Measurements from ENCODE around the gene MAST1. TPM values are rescaled to one million over a fixed set of nuclear protein-coding genes. Genes with fewer than 3 reads are reported as not detected.
"Not testable (repeated sequence)": the region's sequence is repeated elsewhere in the genome, so short reads cannot be mapped to it uniquely, and the experiment has no call there.

MAST1 gene
- total RNA-seq, 5 donors from 2014 or later (not counting 1 experiment from before 2014, with no cell fraction given), result 0.29 to 0.75 (median 0.43) TPM

- H3K4me1 ChIP-seq (ENCODE audit: control insufficient read depth in 1 of 2, extremely low read depth in 1 of 2, insufficient read depth in 2 of 2, low read length in 2 of 2), result peaks cover 5 to 33% of the 10 kb centered on the region in 2 experiments
- peak overlapping the region in 1 of 2 donors; percentile 64 for H3K4me3 ChIP-seq (ENCODE audit: control insufficient read depth in 1 of 2, extremely low read depth in 1 of 2, low read length in 1 of 2)
- peaks cover 0 to 8% of the 10 kb centered on the region in 2 experiments for H3K27me3 ChIP-seq (replicated peaks in 1 of 2; ENCODE audit: control insufficient read depth in 2 of 2, extremely low read depth in 1 of 2, insufficient read depth in 2 of 2, low read length in 1 of 2)
- DNase-seq (no peak), ATAC-seq (replicated peaks in 1 of 4) (peak in 2 of 4 experiments; percentile 12 to 27)
- Mint-ChIP-seq H3K36me3 (peaks cover 1% of the 10 kb centered on the region), H3K4me1 (peaks cover 25 to 35% (median 28%) of the 10 kb centered on the region in 3 donors), H3K27ac (peak overlapping the region; percentile 19 to 28), H3K9me3 (no peaks in the 10 kb centered on the region), H3K27me3 (peaks cover 0 to 2% of the 10 kb centered on the region in 2 donors), H3K4me3 (peak overlapping the region; percentile 43 to 80 (median 55))
- ChIA-PET CTCF (interaction anchor here in 1 of 2 donors (1.0 to 1.6 kb wide), 7 partner anchors 10 to 80 kb away, joined by 4 to 19 read pairs (median 5); partner anchors contain the start of genes CALR, FARSA and SYCE2), POLR2A (interaction anchor here in 1 of 2 donors (0.5 kb wide), 1 partner anchor 33 kb away, joined by 5 read pairs; no protein-coding TSS in a partner anchor)
- no peaks in the 10 kb centered on the region for H3K9me3 ChIP-seq
- WGBS (ENCODE audit: insufficient coverage), result 11% methylated on average over 43 of the region's 53 CpGs
- H3K36me3 ChIP-seq (ENCODE audit: control insufficient read depth in 2 of 2, extremely low read depth in 1 of 2, insufficient read depth in 1 of 2, low read length in 1 of 2), result no peaks in the 10 kb centered on the region
- H3K27ac ChIP-seq (ENCODE audit: low read length), result no peak overlapping the region
Measured at GRCh38 chr19:12885749-12886650, 47.7 kb downstream of the MAST1 start.

- H3K36me3 Mint-ChIP-seq, result peaks cover 3% of the 10 kb centered on the region
Measured at GRCh38 chr19:12886651-12886968, 48.3 kb downstream of the MAST1 start.

GRCh38 chr19:12886969-12887747, 48.8 kb downstream of the MAST1 start, which contains the start of gene KLF1:
Gene KLF1, minus strand, starts transcription at chr19:12887201. Its CDS starts 61 bp downstream, at chr19:12887140.
- peak within 1 kb of the TSS in 1 of 2 donors; percentile 64 for H3K4me3 ChIP-seq (ENCODE audit: control insufficient read depth in 1 of 2, extremely low read depth in 1 of 2, low read length in 1 of 2)
- no peak for DNase-seq
- Mint-ChIP-seq H3K9me3 (no peaks in the 10 kb centered on the region), H3K27me3 (peaks cover 0 to 2% of the 10 kb centered on the region in 2 donors), H3K4me1 (peaks cover 33 to 42% (median 36%) of the 10 kb centered on the region in 3 donors), H3K27ac (peak within 1 kb of the TSS; percentile 19 to 28), H3K4me3 (peak within 1 kb of the TSS; percentile 43 to 73 (median 55)), H3K36me3 (peaks cover 3% of the 10 kb centered on the region)
- WGBS (ENCODE audit: insufficient coverage), result 91% methylated on average over 12 of the region's 17 CpGs
- H3K4me1 ChIP-seq (ENCODE audit: control insufficient read depth in 1 of 2, extremely low read depth in 1 of 2, insufficient read depth in 2 of 2, low read length in 2 of 2), result peaks cover 10 to 37% of the 10 kb centered on the region in 2 experiments
- H3K27ac ChIP-seq (ENCODE audit: low read length), result no peak within 1 kb of the TSS
- ChIA-PET CTCF (no interaction called here), POLR2A (no interaction called here)
- no peaks in the 10 kb centered on the region for H3K36me3 ChIP-seq (ENCODE audit: control insufficient read depth in 2 of 2, extremely low read depth in 1 of 2, insufficient read depth in 1 of 2, low read length in 1 of 2)
- H3K27me3 ChIP-seq (replicated peaks in 1 of 2; ENCODE audit: control insufficient read depth in 2 of 2, extremely low read depth in 1 of 2, insufficient read depth in 2 of 2, low read length in 1 of 2), result peaks cover 0 to 8% of the 10 kb centered on the region in 2 experiments
- no peak for ATAC-seq (replicated peaks in 1 of 4)
- H3K9me3 ChIP-seq, result no peaks in the 10 kb centered on the region

More at GRCh38 chr19:12886651-12886968, 48.3 kb downstream of the MAST1 start:
- Mint-ChIP-seq H3K4me1 (peaks cover 29 to 37% (median 34%) of the 10 kb centered on the region in 3 donors), H3K27ac (peak overlapping the region; percentile 19 to 28), H3K9me3 (no peaks in the 10 kb centered on the region), H3K27me3 (peaks cover 0 to 2% of the 10 kb centered on the region in 2 donors), H3K4me3 (peak overlapping the region; percentile 43 to 73 (median 55))
- 93% methylated on average over 3 of the region's 5 CpGs for WGBS (ENCODE audit: insufficient coverage)
- ATAC-seq (replicated peaks in 1 of 4) (no peak), DNase-seq (no peak)
- Histone ChIP-seq H3K4me1 (ENCODE audit: control insufficient read depth in 1 of 2, extremely low read depth in 1 of 2, insufficient read depth in 2 of 2, low read length in 2 of 2) (peaks cover 6 to 35% of the 10 kb centered on the region in 2 experiments), H3K27me3 (replicated peaks in 1 of 2; ENCODE audit: control insufficient read depth in 2 of 2, extremely low read depth in 1 of 2, insufficient read depth in 2 of 2, low read length in 1 of 2) (peaks cover 0 to 8% of the 10 kb centered on the region in 2 experiments), H3K27ac (ENCODE audit: low read length) (no peak overlapping the region), H3K36me3 (ENCODE audit: control insufficient read depth in 2 of 2, extremely low read depth in 1 of 2, insufficient read depth in 1 of 2, low read length in 1 of 2) (no peaks in the 10 kb centered on the region), H3K4me3 (ENCODE audit: control insufficient read depth in 1 of 2, extremely low read depth in 1 of 2, low read length in 1 of 2) (no peak overlapping the region), H3K9me3 (no peaks in the 10 kb centered on the region)
- ChIA-PET CTCF (no interaction called here), POLR2A (no interaction called here)

- peaks cover 0 to 8% of the 10 kb centered on the region in 2 experiments for H3K27me3 ChIP-seq (replicated peaks in 1 of 2; ENCODE audit: control insufficient read depth in 2 of 2, extremely low read depth in 1 of 2, insufficient read depth in 2 of 2, low read length in 1 of 2)
- Mint-ChIP-seq H3K36me3 (peaks cover 3% of the 10 kb centered on the region), H3K27ac (no peak overlapping the region), H3K9me3 (no peaks in the 10 kb centered on the region), H3K27me3 (no peaks in the 10 kb centered on the region), H3K4me1 (peaks cover 33 to 40% (median 36%) of the 10 kb centered on the region in 3 donors), H3K4me3 (no peak overlapping the region)
- no peaks in the 10 kb centered on the region for H3K9me3 ChIP-seq
- H3K4me1 ChIP-seq (ENCODE audit: control insufficient read depth in 1 of 2, extremely low read depth in 1 of 2, insufficient read depth in 2 of 2, low read length in 2 of 2), result peaks cover 10 to 39% of the 10 kb centered on the region in 2 experiments
- H3K4me3 ChIP-seq (ENCODE audit: control insufficient read depth in 1 of 2, extremely low read depth in 1 of 2, low read length in 1 of 2), result no peak overlapping the region
- ATAC-seq (replicated peaks in 1 of 4) (no peak), DNase-seq (no peak)
- H3K27ac ChIP-seq (ENCODE audit: low read length), result no peak overlapping the region
- ChIA-PET CTCF (interaction anchor here in 1 of 2 donors (0.7 kb wide), 1 partner anchor 22 kb away, joined by 5 read pairs; no protein-coding TSS in a partner anchor), POLR2A (interaction anchor here in 1 of 2 donors (0.6 kb wide), 1 partner anchor 299 kb away, joined by 6 read pairs; no protein-coding TSS in a partner anchor)
- H3K36me3 ChIP-seq (ENCODE audit: control insufficient read depth in 2 of 2, extremely low read depth in 1 of 2, insufficient read depth in 1 of 2, low read length in 1 of 2), result peaks cover 0 to 1% of the 10 kb centered on the region in 2 donors
- 75% methylated on average over 2 of the region's 5 CpGs for WGBS (ENCODE audit: insufficient coverage)
Measured at GRCh38 chr19:12888006-12888603, 49.8 kb downstream of the MAST1 start.

GRCh38 chr19:12890299-12890786, 52.0 kb downstream of the MAST1 start:
- not testable (repeated sequence) for DNase-seq; H3K27me3 ChIP-seq (replicated peaks in 1 of 2; ENCODE audit: control insufficient read depth in 2 of 2, extremely low read depth in 1 of 2, insufficient read depth in 2 of 2, low read length in 1 of 2); ATAC-seq (replicated peaks in 1 of 4); H3K27me3 Mint-ChIP-seq; H3K9me3 ChIP-seq; H3K9me3 Mint-ChIP-seq
- H3K27ac Mint-ChIP-seq, result peak overlapping the region; percentile 92 to 94
- peak overlapping the region; percentile 95 to 99 (median 97) for H3K4me3 Mint-ChIP-seq
- 21% methylated on average over 7 of the region's 10 CpGs for WGBS (ENCODE audit: insufficient coverage)
- CTCF ChIA-PET, result interaction anchor here (0.5 to 1.5 kb wide), 10 partner anchors 29 to 1895 kb away, joined by 3 to 8 read pairs (median 3); partner anchors contain the start of genes CALR (in 1 of the 2), FARSA (in 1 of the 2) and SYCE2 (in 1 of the 2)
- Histone ChIP-seq H3K27ac (ENCODE audit: low read length) (peak overlapping the region; percentile 63), H3K4me3 (ENCODE audit: control insufficient read depth in 1 of 2, extremely low read depth in 1 of 2, low read length in 1 of 2) (peak overlapping the region; percentile 74 to 82), H3K4me1 (ENCODE audit: control insufficient read depth in 1 of 2, extremely low read depth in 1 of 2, insufficient read depth in 2 of 2, low read length in 2 of 2) (peaks cover 10 to 28% of the 10 kb centered on the region in 2 experiments), H3K36me3 (ENCODE audit: control insufficient read depth in 2 of 2, extremely low read depth in 1 of 2, insufficient read depth in 1 of 2, low read length in 1 of 2) (peaks cover 3 to 15% of the 10 kb centered on the region in 2 donors)
- H3K36me3 Mint-ChIP-seq, result peaks cover 24% of the 10 kb centered on the region
- POLR2A ChIA-PET, result interaction anchor here (0.6 to 1.1 kb wide), 7 partner anchors 8 to 153 kb away, joined by 3 to 9 read pairs (median 5); partner anchors contain the start of gene GET3 (in 1 of the 2)
- peaks cover 27 to 33% (median 27%) of the 10 kb centered on the region in 3 donors for H3K4me1 Mint-ChIP-seq

Data from T-cell (primary cell).